Neural progenitor cell (in vitro differentiated cells): ENCODE data around the gene TMEM185B. TPM values are rescaled to one million over a fixed set of nuclear protein-coding genes. Genes with fewer than 3 reads are reported as not detected.

ENCODE experiments used
- DNase-seq: peaks from one replicate; pipeline ENCODE4 v3.0.0-alpha.2; 2016; ENCODE audit warnings: low spot score
- H2AFZ ChIP-seq: fragments of 200-600 bp; sonication (generic); replicated peaks from 2 replicates; pipeline ENCODE4 v1.6.1; 2016; ENCODE audit warnings: antibody characterized with exemption
- H3F3A ChIP-seq: fragments of 200-600 bp; sonication (generic); 2 replicates; pipeline ENCODE4 v1.6.1; 2016; ENCODE audit warnings: antibody characterized with exemption, low read depth
- H3K27ac ChIP-seq: fragments of 200-600 bp; sonication (generic); 2 replicates; pipeline ENCODE4 v1.5.1; 2016; ENCODE audit warnings: mild to moderate bottlenecking
- H3K27me3 ChIP-seq: fragments of 200-600 bp; sonication (generic); 2 replicates; pipeline ENCODE4 v1.6.1; 2016; ENCODE audit warnings: mild to moderate bottlenecking, moderate library complexity
- H3K36me3 ChIP-seq: fragments of 200-600 bp; sonication (generic); 2 replicates; pipeline ENCODE4 v1.5.1; 2016
- H3K4me1 ChIP-seq: fragments of 200-600 bp; sonication (generic); 2 replicates; pipeline ENCODE4 v1.6.1; 2016; ENCODE audit warnings: mixed run types
- H3K4me2 ChIP-seq: fragments of 200-600 bp; sonication (generic); 2 replicates; pipeline ENCODE4 v1.6.1; 2016
- H3K4me3 ChIP-seq: fragments of 200-600 bp; sonication (generic); 2 replicates; pipeline ENCODE4 v1.5.1; 2016
- H3K79me2 ChIP-seq: fragments of 200-600 bp; sonication (generic); 2 replicates; pipeline ENCODE4 v1.6.1; 2016; ENCODE audit warnings: low read depth
- H3K9ac ChIP-seq: fragments of 200-600 bp; sonication (generic); 2 replicates; pipeline ENCODE4 v1.6.1; 2016
- H3K9me3 ChIP-seq: fragments of 200-600 bp; sonication (generic); 2 replicates; pipeline ENCODE4 v1.5.1; 2016; ENCODE audit warnings: low read depth
- H4K20me1 ChIP-seq: fragments of 200-600 bp; sonication (generic); 2 replicates; pipeline ENCODE4 v1.6.1; 2016; ENCODE audit warnings: low read depth
- H3K27ac Mint-ChIP-seq: 3 replicates; pipeline ENCODE4 v1.8.0; 2021; ENCODE audit warnings: mixed read lengths
- H3K27me3 Mint-ChIP-seq: 2 replicates; pipeline ENCODE4 v1.8.0; 2022; ENCODE audit warnings: low read depth, mild to moderate bottlenecking, inconsistent platforms, moderate library complexity, mixed read lengths; ENCODE audit not compliant: insufficient read depth
- H3K36me3 Mint-ChIP-seq: 3 replicates; pipeline ENCODE4 v1.8.0; 2021; ENCODE audit warnings: mixed read lengths
- H3K4me1 Mint-ChIP-seq: 3 replicates; pipeline ENCODE4 v1.8.0; 2021; ENCODE audit warnings: mixed read lengths
- H3K4me3 Mint-ChIP-seq: 3 replicates; pipeline ENCODE4 v1.8.0; 2021; ENCODE audit warnings: mild to moderate bottlenecking, moderate library complexity, mixed read lengths
- H3K9me3 Mint-ChIP-seq: 3 replicates; pipeline ENCODE4 v1.8.0; 2020; ENCODE audit warnings: mixed read lengths
- CTCF ChIP-seq: fragments of 200-600 bp; sonication (generic); IDR thresholded peaks from 2 replicates; pipeline ENCODE4 v1.5.1; 2017; ENCODE audit warnings: antibody characterized with exemption, mild to moderate bottlenecking
- EZH2 ChIP-seq: fragments of 200-600 bp; sonication (generic); IDR thresholded peaks from 2 replicates; pipeline ENCODE4 v1.6.1; 2017; ENCODE audit warnings: antibody characterized with exemption, mild to moderate bottlenecking, moderate library complexity
- EZH2phosphoT487 ChIP-seq: fragments of 200-600 bp; sonication (generic); IDR thresholded peaks from 2 replicates; pipeline ENCODE4 v1.6.1; 2017; ENCODE audit warnings: antibody characterized with exemption
- total RNA-seq: library from RNA; depleted of rRNA; stranded (reverse); fragments of >200 nt; gene quantifications from 2 replicates; pipeline ENCODE4 v1.2.3, GENCODE V29; 2015; ENCODE audit warnings: low replicate concordance

TMEM185B gene
- total RNA-seq, 1 donor from 2014 or later, result 11.1 TPM

GRCh38 chr2:120256651-120257000, 33.4 kb upstream of the TMEM185B start:
- TF ChIP-seq EZH2, result no peak
- no peak for TF ChIP-seq EZH2phosphoT487
- no peak for TF ChIP-seq CTCF
- no peaks in the 10 kb centered on the region for H3K36me3 ChIP-seq
- peaks cover 15% of the 10 kb centered on the region for H3F3A ChIP-seq
- H3K27me3 ChIP-seq, result peaks cover 8% of the 10 kb centered on the region
- H3K4me3 Mint-ChIP-seq, result no peak overlapping the region
- no peak overlapping the region for H3K27ac ChIP-seq
- peaks cover 17% of the 10 kb centered on the region for H3K4me1 Mint-ChIP-seq
- peaks cover 20% of the 10 kb centered on the region for H3K9me3 Mint-ChIP-seq
- no peak overlapping the region for H3K4me3 ChIP-seq
- no peak overlapping the region for H3K9ac ChIP-seq
- DNase-seq, result no peak
- peaks cover 10% of the 10 kb centered on the region for H3K27me3 Mint-ChIP-seq
- peaks cover 21% of the 10 kb centered on the region for H3K36me3 Mint-ChIP-seq
- no peak overlapping the region for H3K27ac Mint-ChIP-seq
- H4K20me1 ChIP-seq, result peaks cover 9% of the 10 kb centered on the region
- no peaks in the 10 kb centered on the region for H3K9me3 ChIP-seq
- no peak overlapping the region for H3K4me2 ChIP-seq
- H3K79me2 ChIP-seq, result peaks cover 39% of the 10 kb centered on the region
- peaks cover 21% of the 10 kb centered on the region for H3K4me1 ChIP-seq
- H2AFZ ChIP-seq, result no peak overlapping the region

GRCh38 chr2:120255986-120256650, 32.9 kb upstream of the TMEM185B start:
- Mint-ChIP-seq H3K4me1 (peaks cover 18% of the 10 kb centered on the region), H3K27ac (no peak overlapping the region), H3K36me3 (peaks cover 21% of the 10 kb centered on the region), H3K4me3 (no peak overlapping the region), H3K9me3 (peaks cover 20% of the 10 kb centered on the region), H3K27me3 (peaks cover 10% of the 10 kb centered on the region)
- Histone ChIP-seq H3K4me2 (no peak overlapping the region), H3K79me2 (peaks cover 39% of the 10 kb centered on the region), H3F3A (peaks cover 15% of the 10 kb centered on the region), H3K4me1 (peaks cover 25% of the 10 kb centered on the region), H3K9ac (no peak overlapping the region), H3K36me3 (no peaks in the 10 kb centered on the region), H3K4me3 (no peak overlapping the region), H3K27ac (no peak overlapping the region), H2AFZ (no peak overlapping the region), H3K27me3 (peaks cover 13% of the 10 kb centered on the region), H4K20me1 (peaks cover 9% of the 10 kb centered on the region), H3K9me3 (no peaks in the 10 kb centered on the region)
- no peak for DNase-seq
- TF ChIP-seq CTCF, result no peak
- no peak for TF ChIP-seq EZH2
- no peak for TF ChIP-seq EZH2phosphoT487

- peaks cover 39% of the 10 kb centered on the region for H3K79me2 ChIP-seq
- H3K9me3 Mint-ChIP-seq, result peaks cover 13% of the 10 kb centered on the region
- no peaks in the 10 kb centered on the region for H3K9me3 ChIP-seq
- H2AFZ ChIP-seq, result no peak overlapping the region
- no peak overlapping the region for H3K27ac Mint-ChIP-seq
- peak overlapping the region; percentile 95 for H3K4me2 ChIP-seq
- H4K20me1 ChIP-seq, result peaks cover 9% of the 10 kb centered on the region
- no peaks in the 10 kb centered on the region for H3K36me3 ChIP-seq
- peaks cover 18% of the 10 kb centered on the region for H3K4me1 Mint-ChIP-seq
- peaks cover 16% of the 10 kb centered on the region for H3K27me3 Mint-ChIP-seq
- peaks cover 15% of the 10 kb centered on the region for H3F3A ChIP-seq
- no peak for TF ChIP-seq EZH2
- TF ChIP-seq EZH2phosphoT487, result no peak
- DNase-seq, result no peak
- H3K27me3 ChIP-seq, result peaks cover 24% of the 10 kb centered on the region
- H3K4me1 ChIP-seq, result peaks cover 25% of the 10 kb centered on the region
- H3K4me3 ChIP-seq, result no peak overlapping the region
- no peak overlapping the region for H3K9ac ChIP-seq
- peaks cover 21% of the 10 kb centered on the region for H3K36me3 Mint-ChIP-seq
- peak overlapping the region; percentile 59 for H3K4me3 Mint-ChIP-seq
- no peak overlapping the region for H3K27ac ChIP-seq
These were observed 31.9 kb upstream of the TMEM185B start for GRCh38 chr2:120255071-120255470.

- H3K27ac Mint-ChIP-seq, result no peak overlapping the region
- peak; percentile 27 for DNase-seq
- no peaks in the 10 kb centered on the region for H3K36me3 ChIP-seq
- H3K79me2 ChIP-seq, result peaks cover 39% of the 10 kb centered on the region
- peaks cover 9% of the 10 kb centered on the region for H4K20me1 ChIP-seq
- H3K9me3 Mint-ChIP-seq, result peaks cover 10% of the 10 kb centered on the region
- peak overlapping the region; percentile 93 for H3K4me3 Mint-ChIP-seq
- no peak overlapping the region for H2AFZ ChIP-seq
- TF ChIP-seq CTCF (no peak), EZH2phosphoT487 (no peak), EZH2 (no peak)
- peaks cover 18% of the 10 kb centered on the region for H3K36me3 Mint-ChIP-seq
- peak overlapping the region; percentile 95 for H3K4me2 ChIP-seq
- no peak overlapping the region for H3K27ac ChIP-seq
- H3K4me1 ChIP-seq, result peaks cover 25% of the 10 kb centered on the region
- peak overlapping the region; percentile 65 for H3K4me3 ChIP-seq
- H3K9me3 ChIP-seq, result no peaks in the 10 kb centered on the region
- no peak overlapping the region for H3K9ac ChIP-seq
- H3K4me1 Mint-ChIP-seq, result peaks cover 23% of the 10 kb centered on the region
- H3K27me3 Mint-ChIP-seq, result peaks cover 20% of the 10 kb centered on the region
- peaks cover 15% of the 10 kb centered on the region for H3F3A ChIP-seq
- peaks cover 31% of the 10 kb centered on the region for H3K27me3 ChIP-seq
These were observed 31.0 kb upstream of the TMEM185B start for GRCh38 chr2:120254178-120254577.
